ENCODE measurements around the gene MMRN2. TPM values are rescaled to one million over a fixed set of nuclear protein-coding genes. Genes with fewer than 3 reads are reported as not detected.

Gene MMRN2
- polyA plus RNA-seq, 1 donor from 2014 or later = 0.15 TPM

GRCh38 chr10:86889997-86890396 lies 67.4 kb downstream of the MMRN2 start:
- H3K9me2 ChIP-seq (ENCODE audit: insufficient read depth, low read length) = no peaks in the 10 kb centered on the region
- H3K9ac ChIP-seq (ENCODE audit: low read length) = no peak overlapping the region
- H3K79me2 ChIP-seq (replicated peaks; ENCODE audit: insufficient read depth, low read length) = peaks cover 8% of the 10 kb centered on the region
- no peaks in the 10 kb centered on the region for H3K27me3 ChIP-seq (ENCODE audit: insufficient read depth, low read depth, low read length)
- no peak overlapping the region for H2AFZ ChIP-seq (ENCODE audit: low read depth, low read length)
- TF ChIP-seq POLR2AphosphoS5 (IDR thresholded peaks at IDR 0.05) (no peak), TAF1 (IDR thresholded peaks at IDR 0.05; ENCODE audit: low read depth) (no peak), EP300 (conservative IDR thresholded peaks at IDR 0.05; ENCODE audit: poor library complexity, severe bottlenecking) (no peak), MXI1 (conservative IDR thresholded peaks at IDR 0.05; ENCODE audit: poor library complexity, severe bottlenecking) (no peak), EZH2 (IDR thresholded peaks at IDR 0.05; ENCODE audit: borderline replicate concordance, insufficient read depth, low read length, poor library complexity, severe bottlenecking) (no peak), SMC3 (conservative IDR thresholded peaks at IDR 0.05; ENCODE audit: poor library complexity) (no peak), RAD21 (conservative IDR thresholded peaks at IDR 0.05) (no peak)
- TF ChIP-seq, protein P1, sequence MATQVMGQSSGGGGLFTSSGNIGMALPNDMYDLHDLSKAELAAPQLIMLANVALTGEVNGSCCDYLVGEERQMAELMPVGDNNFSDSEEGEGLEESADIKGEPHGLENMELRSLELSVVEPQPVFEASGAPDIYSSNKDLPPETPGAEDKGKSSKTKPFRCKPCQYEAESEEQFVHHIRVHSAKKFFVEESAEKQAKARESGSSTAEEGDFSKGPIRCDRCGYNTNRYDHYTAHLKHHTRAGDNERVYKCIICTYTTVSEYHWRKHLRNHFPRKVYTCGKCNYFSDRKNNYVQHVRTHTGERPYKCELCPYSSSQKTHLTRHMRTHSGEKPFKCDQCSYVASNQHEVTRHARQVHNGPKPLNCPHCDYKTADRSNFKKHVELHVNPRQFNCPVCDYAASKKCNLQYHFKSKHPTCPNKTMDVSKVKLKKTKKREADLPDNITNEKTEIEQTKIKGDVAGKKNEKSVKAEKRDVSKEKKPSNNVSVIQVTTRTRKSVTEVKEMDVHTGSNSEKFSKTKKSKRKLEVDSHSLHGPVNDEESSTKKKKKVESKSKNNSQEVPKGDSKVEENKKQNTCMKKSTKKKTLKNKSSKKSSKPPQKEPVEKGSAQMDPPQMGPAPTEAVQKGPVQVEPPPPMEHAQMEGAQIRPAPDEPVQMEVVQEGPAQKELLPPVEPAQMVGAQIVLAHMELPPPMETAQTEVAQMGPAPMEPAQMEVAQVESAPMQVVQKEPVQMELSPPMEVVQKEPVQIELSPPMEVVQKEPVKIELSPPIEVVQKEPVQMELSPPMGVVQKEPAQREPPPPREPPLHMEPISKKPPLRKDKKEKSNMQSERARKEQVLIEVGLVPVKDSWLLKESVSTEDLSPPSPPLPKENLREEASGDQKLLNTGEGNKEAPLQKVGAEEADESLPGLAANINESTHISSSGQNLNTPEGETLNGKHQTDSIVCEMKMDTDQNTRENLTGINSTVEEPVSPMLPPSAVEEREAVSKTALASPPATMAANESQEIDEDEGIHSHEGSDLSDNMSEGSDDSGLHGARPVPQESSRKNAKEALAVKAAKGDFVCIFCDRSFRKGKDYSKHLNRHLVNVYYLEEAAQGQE (IDR thresholded peaks at IDR 0.05; ENCODE audit: borderline replicate concordance) = no peak
- no peak overlapping the region for H3K4me2 ChIP-seq (ENCODE audit: low read length)
- H3K27ac ChIP-seq (ENCODE audit: low read length) = no peak overlapping the region
- H3K9me3 ChIP-seq (ENCODE audit: low read length) = no peaks in the 10 kb centered on the region
- no peaks in the 10 kb centered on the region for H3F3A ChIP-seq (ENCODE audit: insufficient read depth, low read length, poor library complexity, severe bottlenecking)
- H3K36me3 ChIP-seq (ENCODE audit: insufficient read depth, low read length) = no peaks in the 10 kb centered on the region
- H4K20me1 ChIP-seq (ENCODE audit: insufficient read depth) = no peaks in the 10 kb centered on the region
- H3K4me3 ChIP-seq (ENCODE audit: low read length) = no peak overlapping the region

GRCh38 chr10:86888585-86889381 lies 68.6 kb downstream of the MMRN2 start:
- Histone ChIP-seq H3K9me2 (ENCODE audit: insufficient read depth, low read length) (no peaks in the 10 kb centered on the region), H3K27me3 (ENCODE audit: insufficient read depth, low read depth, low read length) (no peaks in the 10 kb centered on the region), H3K4me3 (ENCODE audit: low read length) (no peak overlapping the region), H2AFZ (ENCODE audit: low read depth, low read length) (no peak overlapping the region), H3K36me3 (ENCODE audit: insufficient read depth, low read length) (no peaks in the 10 kb centered on the region), H3K4me2 (ENCODE audit: low read length) (no peak overlapping the region), H3F3A (ENCODE audit: insufficient read depth, low read length, poor library complexity, severe bottlenecking) (no peaks in the 10 kb centered on the region), H4K20me1 (ENCODE audit: insufficient read depth) (no peaks in the 10 kb centered on the region), H3K79me2 (replicated peaks; ENCODE audit: insufficient read depth, low read length) (peaks cover 8% of the 10 kb centered on the region), H3K9me3 (ENCODE audit: low read length) (no peaks in the 10 kb centered on the region), H3K27ac (ENCODE audit: low read length) (no peak overlapping the region), H3K9ac (ENCODE audit: low read length) (no peak overlapping the region)
- TF ChIP-seq SMC3 (conservative IDR thresholded peaks at IDR 0.05; ENCODE audit: poor library complexity) = no peak

Small RNAs within 50 kb of the gene (small RNA-seq; reads per million reads assigned to genes)
- gene BMS1P3 = 0 reads per million in 3 experiments
- gene RNU1-19P = 0.26 to 4.6 (median 1.2) reads per million in 3 experiments

Other genes with a start within 250 kb of the MMRN2 start
- 27.7 and 29.9 TPM in 2 replicates for gene BMPR1A, start 201.0 kb downstream of the MMRN2 start, polyA plus RNA-seq
- gene SNCG, start 984 bp upstream of the MMRN2 start, polyA plus RNA-seq = 4.1 and 6.1 TPM in 2 replicates
- not detected in 2 replicates for gene ADIRF, start 10.9 kb upstream of the MMRN2 start, polyA plus RNA-seq
- gene FAM25A, start 62.7 kb upstream of the MMRN2 start, polyA plus RNA-seq = not detected in 2 replicates
- gene GLUD1, start 137.2 kb upstream of the MMRN2 start, polyA plus RNA-seq = 107 and 110 TPM in 2 replicates
- 12.0 and 15.8 TPM in 2 replicates for gene SHLD2, start 137.6 kb upstream of the MMRN2 start, polyA plus RNA-seq